A549 (cell line): Measurements from ENCODE around the gene HDHD5. TPM values are rescaled to one million over a fixed set of nuclear protein-coding genes. Genes with fewer than 3 reads are reported as not detected.

Experiments
- ATAC-seq, 2 experiments: fragments of 200-7000 bp in 1 of 2; fragments of >200 bp in 1 of 2; cut with Nextera tagmentation in 1 of 2; cut with Tn5 transposase in 1 of 2; 3 replicates each; pipeline versions ENCODE4 v1.8.0 to v1.9.1; 2018 to 2020; ENCODE audit warnings: mild to moderate bottlenecking in 1 of 2, moderate library complexity in 1 of 2
- CTCF ChIA-PET: fragments of 300-600 bp; sonication (Branson Sonifier 250); formaldehyde crosslinking; extraction: SDS; loops from one replicate; lab custom pipeline; 2021; ENCODE audit warnings: antibody characterized with exemption, inconsistent platforms; lab: Yijun Ruan, JAX
- POLR2A ChIA-PET: fragments of 350-600 bp; formaldehyde crosslinking; extraction: SDS; loops from one replicate; lab custom pipeline; 2021; ENCODE audit warnings: antibody characterized with exemption, inconsistent platforms; lab: Yijun Ruan, JAX
- DNase-seq, 2 experiments: peaks; one replicate each; pipeline versions ENCODE4 v3.0.0 to v3.0.0-alpha.2; 2011 to 2016; ENCODE audit warnings: low read depth in 1 of 2, low spot score in 1 of 2
- FAIRE-seq: peaks from 2 replicates; lab custom pipeline; 2011; peaks lifted over from hg19 to GRCh38; lab: Jason Lieb, UNC
- H3K27ac ChIP-seq, 2 experiments: fragments of >200 bp; sonication (Bioruptor Twin); formaldehyde crosslinking; 3 replicates each; pipeline ENCODE4 v1.5.1; 2016 to 2017
- H3K4me1 ChIP-seq: fragments of >200 bp; sonication (Bioruptor Twin); formaldehyde crosslinking; 3 replicates; pipeline ENCODE4 v1.6.1; 2016
- H3K4me2 ChIP-seq: fragments of >200 bp; sonication (Bioruptor Twin); formaldehyde crosslinking; 3 replicates; pipeline ENCODE4 v1.6.1; 2016
- H3K4me3 ChIP-seq: fragments of >200 bp; sonication (Bioruptor Twin); formaldehyde crosslinking; 3 replicates; pipeline ENCODE4 v1.5.1; 2016
- H3K9me3 ChIP-seq: fragments of >200 bp; sonication (Bioruptor Twin); formaldehyde crosslinking; 3 replicates; pipeline ENCODE4 v1.6.1; 2016
- CBX8 ChIP-seq: fragments of 200-600 bp; sonication (generic); IDR thresholded peaks from 2 replicates; pipeline ENCODE4 v1.6.1; 2016
- EP300 ChIP-seq, 2 experiments: fragments of >200 bp; sonication (Bioruptor Twin); formaldehyde crosslinking; IDR thresholded peaks; 2 replicates in 1 of 2; 3 replicates in 1 of 2; pipeline ENCODE4 v1.6.1; 2016 to 2017
- GATA3 ChIP-seq: IDR thresholded peaks from 2 replicates; pipeline ENCODE4 v1.6.1; 2012; ENCODE audit warnings: borderline replicate concordance
- MAZ ChIP-seq: fragments of 150-350 bp; IDR thresholded peaks from 2 replicates; pipeline ENCODE4 v1.6.1; 2014; ENCODE audit warnings: antibody characterized with exemption, low read depth, low read length, borderline replicate concordance
- MYC ChIP-seq: IDR thresholded peaks from 2 replicates; pipeline ENCODE4 v1.6.1; 2012; ENCODE audit warnings: mild to moderate bottlenecking, inconsistent platforms, low read length, improper control_type of control experiment, borderline replicate concordance
- RNF2 ChIP-seq: fragments of 200-600 bp; sonication (generic); IDR thresholded peaks from 2 replicates; pipeline ENCODE4 v1.6.1; 2016; ENCODE audit warnings: low read depth, mild to moderate bottlenecking, antibody characterized with exemption, moderate library complexity, borderline replicate concordance
- SMC3 ChIP-seq: fragments of >200 bp; sonication (Bioruptor Twin); formaldehyde crosslinking; IDR thresholded peaks from 3 replicates; pipeline ENCODE4 v1.6.1; 2018; ENCODE audit warnings: inconsistent platforms
- TP53 ChIP-seq: fragments of 250-450 bp; sonication (Bioruptor Pico); IDR thresholded peaks from 2 replicates; pipeline ENCODE4 v1.5.0; 2021; ENCODE audit warnings: mild to moderate bottlenecking, moderate library complexity
- ZFP36 ChIP-seq: fragments of 450-650 bp; IDR thresholded peaks from 2 replicates; pipeline ENCODE4 v1.6.1; 2014; ENCODE audit warnings: borderline replicate concordance; ENCODE audit not compliant: partially characterized antibody
- polyA plus RNA-seq, 4 experiments: library from polyadenylated mRNA; depleted of rRNA in 3 of 4; stranded (reverse); fragments of >200 nt; fragmentation: RNase III in 1 of 4; extraction: RNeasy Plus Mini Kit Qiagen cat#74134 plus additional on column Dnase treatment in 1 of 4; gene quantifications; 2 replicates in 3 of 4; 3 replicates in 1 of 4; pipeline ENCODE4 v1.2.3, GENCODE V29; 2011 to 2017
- TF ChIP-seq, protein P1 (sequence below): IDR thresholded peaks from 2 replicates; pipeline ENCODE4 v1.6.1; 2012; ENCODE audit warnings: low read depth, borderline replicate concordance

HDHD5 gene
- polyA plus RNA-seq, 2 of the 4 experiments (the other 2 are of a cell fraction) = 19.7 to 35.5 TPM

DNA sequence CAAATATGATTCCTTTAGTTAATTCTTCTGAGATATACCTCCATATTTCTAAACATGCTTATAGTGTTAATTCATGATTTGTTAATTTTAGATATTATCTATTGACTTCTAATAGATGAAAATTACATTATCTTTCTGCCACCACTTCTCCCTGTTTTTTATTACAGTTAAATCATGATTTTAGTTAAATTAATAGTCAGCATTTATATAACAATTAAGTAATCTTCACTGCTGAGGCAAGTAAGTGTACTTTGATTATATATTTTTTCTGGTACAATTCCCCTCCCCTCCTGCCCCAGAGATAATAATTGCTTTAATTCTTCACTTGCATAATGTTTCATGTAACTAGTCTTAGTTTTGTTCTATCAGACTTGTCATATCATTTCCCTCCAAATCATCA lies 68.5 kb downstream of the HDHD5 start:
- TF ChIP-seq MYC (no peak), GATA3 (no peak), EP300 (IDR thresholded peaks at IDR 0.05) (no peak), ZFP36 (no peak), MAZ (no peak), SMC3 (no peak), CBX8 (no peak), TP53 (no peak), RNF2 (no peak)
- TF ChIP-seq, protein P1, sequence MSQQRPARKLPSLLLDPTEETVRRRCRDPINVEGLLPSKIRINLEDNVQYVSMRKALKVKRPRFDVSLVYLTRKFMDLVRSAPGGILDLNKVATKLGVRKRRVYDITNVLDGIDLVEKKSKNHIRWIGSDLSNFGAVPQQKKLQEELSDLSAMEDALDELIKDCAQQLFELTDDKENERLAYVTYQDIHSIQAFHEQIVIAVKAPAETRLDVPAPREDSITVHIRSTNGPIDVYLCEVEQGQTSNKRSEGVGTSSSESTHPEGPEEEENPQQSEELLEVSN = no peak
- Histone ChIP-seq H3K4me3 (no peak overlapping the region), H3K4me2 (no peak overlapping the region), H3K27ac (no peak overlapping the region), H3K4me1 (no peaks in the 10 kb centered on the region), H3K9me3 (no peaks in the 10 kb centered on the region)
- ChIA-PET POLR2A (no interaction called here), CTCF (no interaction called here)
- no peak for FAIRE-seq
- no peak for DNase-seq
- no peak for ATAC-seq

Other genes with a start within 250 kb of the HDHD5 start
- gene GAB4, start 151.1 kb downstream of the HDHD5 start, polyA plus RNA-seq (2011; rRNA removed) = not detected in 2 replicates
- gene GAB4, start 151.1 kb downstream of the HDHD5 start, polyA plus RNA-seq (2017; fragmentation: RNase III; extraction: RNeasy Plus Mini Kit Qiagen cat#74134 plus additional on column Dnase treatment) = not detected in 3 replicates
- gene IL17RA, start 74.3 kb downstream of the HDHD5 start, polyA plus RNA-seq (2011; rRNA removed) = 6.4 and 9.1 TPM in 2 replicates
- 3.9 to 4.4 TPM (median 4.3 TPM) in 3 replicates for gene IL17RA, start 74.3 kb downstream of the HDHD5 start, polyA plus RNA-seq (2017; fragmentation: RNase III; extraction: RNeasy Plus Mini Kit Qiagen cat#74134 plus additional on column Dnase treatment)
- 0.03 TPM in 1 of 2 replicates, not detected in the other for gene TMEM121B, start 37.9 kb downstream of the HDHD5 start, polyA plus RNA-seq (2011; rRNA removed)
- 0.03 to 0.08 TPM (median 0.05 TPM) in 3 replicates for gene TMEM121B, start 37.9 kb downstream of the HDHD5 start, polyA plus RNA-seq (2017; fragmentation: RNase III; extraction: RNeasy Plus Mini Kit Qiagen cat#74134 plus additional on column Dnase treatment)
- gene ADA2, start 60.2 kb upstream of the HDHD5 start, polyA plus RNA-seq (2011; rRNA removed) = 0.08 and 0.10 TPM in 2 replicates
- gene ADA2, start 60.2 kb upstream of the HDHD5 start, polyA plus RNA-seq (2017; fragmentation: RNase III; extraction: RNeasy Plus Mini Kit Qiagen cat#74134 plus additional on column Dnase treatment) = not detected in 3 replicates
- gene CECR2, start 210.2 kb upstream of the HDHD5 start, polyA plus RNA-seq (2011; rRNA removed) = 0.01 and 0.05 TPM in 2 replicates
- 0.01 to 0.06 TPM (median 0.03 TPM) in 3 replicates for gene CECR2, start 210.2 kb upstream of the HDHD5 start, polyA plus RNA-seq (2017; fragmentation: RNase III; extraction: RNeasy Plus Mini Kit Qiagen cat#74134 plus additional on column Dnase treatment)